Iris pigment epithelial cell (primary cell): ENCODE measurements around the gene WDR90.

ENCODE experiments used
- DNase-seq: peaks from one replicate; pipeline ENCODE4 v3.0.0-alpha.2; 2011; ENCODE audit warnings: low read depth

WDR90 gene

GRCh38 chr16:708019-708418 lies 58.9 kb downstream of the WDR90 start:
- DNase-seq = no peak

DNA sequence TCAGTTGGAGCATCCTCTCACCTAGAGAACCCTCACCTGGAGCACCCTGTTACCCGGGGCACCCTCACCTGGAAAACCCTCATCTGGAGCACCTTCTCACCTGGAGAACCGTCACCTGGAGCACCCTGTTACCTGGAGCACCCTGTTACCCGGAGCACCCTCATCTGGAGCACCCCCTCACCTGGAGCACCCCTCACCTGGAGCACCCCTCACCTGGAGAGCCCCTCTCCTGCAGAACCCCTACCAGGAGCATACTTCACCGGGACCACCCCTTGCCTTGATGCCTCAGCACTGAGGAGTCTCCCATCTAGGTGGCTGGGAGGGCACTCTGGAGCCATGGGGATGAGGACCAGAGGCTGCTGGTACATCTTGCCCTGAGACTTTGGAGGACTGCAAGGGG lies 59.8 kb downstream of the WDR90 start:
- no peak for DNase-seq

DNA sequence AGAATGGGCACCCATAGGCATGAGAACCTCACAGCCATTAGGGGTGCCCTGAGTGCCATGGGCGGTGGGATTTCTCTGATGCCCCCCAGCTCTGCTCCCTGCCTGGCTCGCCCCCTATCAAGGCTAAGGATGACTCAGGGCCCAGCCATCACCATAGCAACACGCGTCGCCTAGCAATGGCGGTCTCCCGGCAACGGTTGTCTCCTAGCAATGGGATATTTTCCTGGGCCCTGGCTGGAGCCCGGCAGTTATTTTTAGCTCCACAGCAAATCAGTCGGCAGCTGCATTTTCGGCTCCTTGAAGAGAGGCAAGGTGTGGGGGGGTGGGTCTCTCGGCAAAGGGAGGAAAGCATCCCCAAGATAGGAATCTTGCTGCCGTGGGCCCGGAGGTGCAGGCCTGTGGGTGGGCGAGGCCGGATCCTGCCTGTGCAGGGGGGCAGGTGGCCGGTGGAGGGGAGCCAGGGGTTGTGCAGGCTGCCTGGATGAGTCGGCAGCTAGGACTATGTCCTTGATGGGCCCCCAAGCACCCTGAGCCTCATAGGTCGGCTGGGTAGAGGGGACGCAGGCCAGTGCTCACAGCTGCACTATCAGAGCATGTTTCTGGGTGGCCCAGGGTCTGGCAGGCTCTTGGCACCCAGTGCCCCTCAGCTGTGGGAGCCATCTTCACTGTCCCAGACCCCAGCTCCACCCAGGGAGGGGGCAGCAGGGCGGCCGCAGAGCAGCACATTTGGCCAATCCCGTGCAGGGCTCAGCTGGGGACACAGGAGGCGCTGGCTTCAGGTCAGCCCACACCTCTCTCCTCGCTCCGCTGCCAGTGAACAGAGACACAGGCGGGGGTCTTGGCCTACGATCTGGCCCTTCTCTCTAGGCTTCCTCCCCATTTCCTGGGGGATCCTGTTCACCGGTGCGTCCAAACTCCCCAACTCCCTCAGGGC lies 60.7 kb downstream of the WDR90 start:
- DNase-seq = peak; percentile 82

GRCh38 chr16:710500-711075 lies 61.4 kb downstream of the WDR90 start:
- no peak for DNase-seq

GRCh38 chr16:711084-711483 lies 61.9 kb downstream of the WDR90 start:
- DNase-seq = no peak

- peak; percentile 52 for DNase-seq
Measured at GRCh38 chr16:711548-712320, 62.6 kb downstream of the WDR90 start.

- DNase-seq = peak; percentile 94
Measured at GRCh38 chr16:712740-713250, 63.6 kb downstream of the WDR90 start.

GRCh38 chr16:714079-714478 lies 64.9 kb downstream of the WDR90 start:
- DNase-seq = no peak

- peak; percentile 90 for DNase-seq
Measured at GRCh38 chr16:714558-715476, 65.7 kb downstream of the WDR90 start, which contains the start of gene METRN. Gene METRN, plus strand, starts transcription at chr16:715118. Its CDS starts 172 bp downstream, at chr16:715290.

GRCh38 chr16:715477-716199 lies 66.5 kb downstream of the WDR90 start:
- DNase-seq = no peak

DNA sequence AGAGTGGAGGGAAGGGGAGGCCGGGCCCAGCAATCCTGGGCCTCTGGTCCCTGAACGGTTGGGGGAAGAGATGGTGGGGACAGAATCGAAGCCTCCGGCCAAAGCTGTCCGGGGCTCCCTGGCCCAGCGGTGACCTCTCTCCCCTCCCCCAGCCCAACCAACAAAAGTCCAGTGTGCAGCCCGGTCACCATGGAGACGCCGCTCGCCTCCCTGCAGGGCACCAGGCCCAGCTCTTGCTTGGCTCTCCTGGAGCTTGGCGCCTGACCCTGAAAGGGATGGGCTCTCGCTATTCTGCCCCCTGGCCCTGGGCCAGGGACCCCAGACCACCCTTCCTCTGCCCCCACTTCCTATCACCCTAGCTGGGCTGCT lies 67.0 kb downstream of the WDR90 start:
- peak; percentile 49 for DNase-seq

DNA sequence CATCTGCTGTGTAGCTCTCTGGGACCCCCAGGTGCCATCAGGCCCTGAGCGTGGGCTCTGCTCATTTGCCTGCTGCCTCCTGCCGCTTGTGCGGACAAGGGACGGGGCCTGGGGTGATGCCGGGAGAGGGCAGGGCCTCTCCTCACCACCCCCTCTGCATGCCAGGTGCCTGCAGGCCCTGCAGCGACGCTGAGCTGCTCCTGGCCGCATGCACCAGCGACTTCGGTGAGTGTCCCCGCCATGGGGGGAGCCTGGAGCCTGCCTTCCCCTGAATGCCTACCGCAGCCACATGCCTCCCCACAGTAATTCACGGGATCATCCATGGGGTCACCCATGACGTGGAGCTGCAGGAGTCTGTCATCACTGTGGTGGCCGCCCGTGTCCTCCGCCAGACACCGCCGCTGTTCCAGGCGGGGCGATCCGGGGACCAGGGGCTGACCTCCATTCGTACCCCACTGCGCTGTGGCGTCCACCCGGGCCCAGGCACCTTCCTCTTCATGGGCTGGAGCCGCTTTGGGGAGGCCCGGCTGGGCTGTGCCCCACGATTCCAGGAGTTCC lies 67.7 kb downstream of the WDR90 start:
- no peak for DNase-seq
